ENCODE data around the gene MDC1. TPM values are rescaled to one million over a fixed set of nuclear protein-coding genes. Genes with fewer than 3 reads are reported as not detected.
A peak's percentile ranks its signal among the peaks of the same experiment; 100 is the strongest.

Gene MDC1
- total RNA-seq, 1 donor: 4.7 TPM

- TF ChIP-seq, protein P1, sequence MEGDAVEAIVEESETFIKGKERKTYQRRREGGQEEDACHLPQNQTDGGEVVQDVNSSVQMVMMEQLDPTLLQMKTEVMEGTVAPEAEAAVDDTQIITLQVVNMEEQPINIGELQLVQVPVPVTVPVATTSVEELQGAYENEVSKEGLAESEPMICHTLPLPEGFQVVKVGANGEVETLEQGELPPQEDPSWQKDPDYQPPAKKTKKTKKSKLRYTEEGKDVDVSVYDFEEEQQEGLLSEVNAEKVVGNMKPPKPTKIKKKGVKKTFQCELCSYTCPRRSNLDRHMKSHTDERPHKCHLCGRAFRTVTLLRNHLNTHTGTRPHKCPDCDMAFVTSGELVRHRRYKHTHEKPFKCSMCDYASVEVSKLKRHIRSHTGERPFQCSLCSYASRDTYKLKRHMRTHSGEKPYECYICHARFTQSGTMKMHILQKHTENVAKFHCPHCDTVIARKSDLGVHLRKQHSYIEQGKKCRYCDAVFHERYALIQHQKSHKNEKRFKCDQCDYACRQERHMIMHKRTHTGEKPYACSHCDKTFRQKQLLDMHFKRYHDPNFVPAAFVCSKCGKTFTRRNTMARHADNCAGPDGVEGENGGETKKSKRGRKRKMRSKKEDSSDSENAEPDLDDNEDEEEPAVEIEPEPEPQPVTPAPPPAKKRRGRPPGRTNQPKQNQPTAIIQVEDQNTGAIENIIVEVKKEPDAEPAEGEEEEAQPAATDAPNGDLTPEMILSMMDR (IDR thresholded peaks at IDR 0.05; ENCODE audit: insufficient read depth, low read depth, low read length): no peak
- H3K4me3 ChIP-seq (ENCODE audit: low read depth, low read length): no peak overlapping the region
- no peak for DNase-seq (ENCODE audit: low read depth)
Measured at GRCh38 chr6:30749554-30750378, 32.7 kb upstream of the MDC1 start.

- H3K4me3 ChIP-seq (ENCODE audit: low read depth, low read length): no peak overlapping the region
- no peak for DNase-seq (ENCODE audit: low read depth)
- TF ChIP-seq, protein P1 (IDR thresholded peaks at IDR 0.05; ENCODE audit: insufficient read depth, low read depth, low read length): no peak
Measured at GRCh38 chr6:30748851-30749540, 31.9 kb upstream of the MDC1 start.

DNA sequence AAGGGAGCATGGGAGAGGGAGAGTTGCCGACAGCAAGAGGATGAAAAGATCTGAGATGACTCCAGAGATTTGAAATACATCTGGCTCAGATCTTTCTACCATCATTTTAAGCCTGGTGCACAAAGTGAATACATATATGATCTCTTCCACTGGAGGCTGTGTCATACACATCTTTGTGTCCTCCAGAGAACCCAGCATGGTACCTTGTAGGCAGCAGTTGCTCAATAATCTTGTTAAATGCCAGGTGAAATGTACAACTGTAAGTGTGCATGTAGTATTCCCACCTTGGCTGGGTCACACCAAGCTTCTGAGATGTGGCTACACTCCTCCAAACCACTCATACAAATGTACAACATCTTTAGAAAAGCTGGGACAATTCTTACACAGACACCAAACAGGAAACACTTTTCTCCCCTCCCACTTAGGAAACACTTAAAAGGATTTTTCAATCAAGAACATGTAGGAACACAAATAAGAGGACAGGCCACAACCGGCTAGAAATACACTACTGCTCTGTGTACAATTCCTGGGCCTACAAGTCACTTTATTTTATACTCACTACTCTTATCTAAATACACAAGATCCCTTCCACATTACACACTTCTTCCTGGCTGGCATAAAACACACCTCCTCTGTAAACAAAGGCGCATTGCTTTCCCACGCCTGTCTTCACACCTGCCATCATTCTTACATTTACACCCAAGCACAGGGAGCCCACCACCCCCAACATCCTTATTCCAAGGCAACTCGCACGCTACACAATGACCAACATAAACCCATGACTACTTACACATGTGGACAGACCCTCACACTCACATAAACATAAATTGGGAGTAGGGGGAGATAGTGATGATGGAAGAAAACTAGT, 31.1 kb upstream of the MDC1 start:
- no peak overlapping the region for H3K4me3 ChIP-seq (ENCODE audit: low read depth, low read length)
- DNase-seq (ENCODE audit: low read depth): no peak
- TF ChIP-seq, protein P1 (IDR thresholded peaks at IDR 0.05; ENCODE audit: insufficient read depth, low read depth, low read length): no peak

DNA sequence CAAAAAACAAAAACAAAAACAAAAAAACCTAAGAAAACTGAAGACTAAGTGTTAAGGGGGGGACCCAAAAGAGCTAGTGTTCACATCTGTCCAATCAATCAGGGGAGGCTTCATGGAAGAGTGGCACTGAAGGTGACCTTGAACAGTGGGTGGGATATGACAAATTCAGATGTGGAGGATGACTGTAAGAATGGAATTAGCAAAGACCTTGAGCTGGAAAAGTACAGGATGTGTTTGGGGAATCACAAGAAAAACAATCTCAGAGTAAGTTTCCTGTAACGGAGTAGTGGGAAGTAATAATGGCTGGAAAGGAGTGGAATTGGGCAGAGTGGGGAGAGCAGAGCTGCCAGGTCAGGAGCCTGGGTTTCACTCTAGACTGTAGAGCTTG, 30.2 kb upstream of the MDC1 start:
- DNase-seq (ENCODE audit: low read depth): peak; percentile 39
- TF ChIP-seq, protein P1 (IDR thresholded peaks at IDR 0.05; ENCODE audit: insufficient read depth, low read depth, low read length): no peak
- no peak overlapping the region for H3K4me3 ChIP-seq (ENCODE audit: low read depth, low read length)

DNA sequence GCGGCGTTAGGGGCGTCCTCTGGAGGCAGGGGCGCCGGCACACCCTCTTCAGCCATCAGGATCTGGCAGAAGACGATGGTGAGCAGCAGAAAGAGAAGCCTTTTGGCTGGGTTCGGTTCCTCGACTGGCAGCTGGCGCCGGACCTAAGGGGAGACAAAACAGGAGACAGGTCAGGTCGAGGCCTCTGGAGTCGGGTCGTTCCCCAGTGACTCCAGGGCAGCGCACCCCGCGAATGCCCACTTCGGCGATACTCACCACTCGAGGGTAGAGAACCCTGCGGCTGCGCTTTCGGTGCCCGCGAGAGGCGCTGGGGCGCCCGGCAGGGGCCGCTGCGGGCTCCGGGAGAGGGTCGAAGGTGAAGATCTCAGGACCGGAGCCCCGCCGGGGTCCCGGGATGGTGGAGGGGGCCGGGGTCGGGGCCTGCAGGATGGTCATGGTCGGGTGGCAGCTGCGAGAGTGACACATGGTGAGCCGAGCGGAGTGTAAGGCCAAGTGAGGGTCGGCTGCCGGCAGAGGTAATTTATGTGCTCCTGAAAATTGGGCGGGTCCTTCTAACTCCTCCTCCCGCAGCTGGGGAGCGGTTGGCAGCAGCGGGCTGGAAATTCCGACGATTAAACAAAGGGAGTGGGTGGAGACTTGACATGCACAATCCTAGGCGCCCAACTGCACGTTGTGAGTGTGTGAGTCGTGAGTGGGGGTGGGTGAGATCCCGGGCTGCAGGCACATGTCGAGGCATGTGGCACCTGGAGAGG, 27.1 kb upstream of the MDC1 start, which contains the start of gene IER3:
TSS of gene IER3 (minus strand) at position 494 of the 752 bp plus-strand sequence. CDS start at position 465, 29 bp downstream.
- TF ChIP-seq, protein P1 (IDR thresholded peaks at IDR 0.05; ENCODE audit: insufficient read depth, low read depth, low read length): peak; percentile 65
- DNase-seq (ENCODE audit: low read depth): peak; percentile 95
- peak within 1 kb of the TSS; percentile 91 for H3K4me3 ChIP-seq (ENCODE audit: low read depth, low read length)
